Erythroblast (primary cell): ENCODE results near the gene KLK3.

Experiments
- GATA1 ChIP-seq: IDR thresholded peaks from 2 replicates; pipeline ENCODE4 v1.6.1; 2011; ENCODE audit warnings: low read depth, mild to moderate bottlenecking, control low read depth, low read length, moderate library complexity
- POLR2A ChIP-seq: IDR thresholded peaks from 2 replicates; pipeline ENCODE4 v1.6.1; 2011; ENCODE audit warnings: mild to moderate bottlenecking, low read length

DNA sequence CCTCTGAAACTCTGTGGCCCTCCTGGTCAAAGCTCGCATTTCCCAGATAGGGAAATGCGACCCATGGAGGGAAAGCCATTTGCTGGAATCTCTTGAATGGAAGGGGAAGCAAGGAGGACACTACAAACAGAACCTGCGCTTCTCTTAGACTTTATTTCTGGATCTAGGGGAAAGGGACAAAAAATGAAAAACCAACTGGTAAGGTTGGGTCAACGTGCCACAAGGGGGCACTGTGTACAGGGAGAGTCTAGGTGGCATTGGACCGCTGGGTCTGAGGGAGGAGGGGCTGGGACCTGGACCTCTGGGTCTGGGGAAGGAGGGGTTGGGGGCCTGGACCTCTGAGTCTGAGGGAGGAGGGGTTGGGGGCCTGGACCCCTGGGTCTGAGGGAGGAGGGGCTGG lies 51.5 kb downstream of the KLK3 start:
- no peak for TF ChIP-seq POLR2A
- TF ChIP-seq GATA1, result no peak
